GM12878 (cell line): ENCODE data around the gene SPEG. TPM values are rescaled to one million over a fixed set of nuclear protein-coding genes. Genes with fewer than 3 reads are reported as not detected.

Source experiments
- ATAC-seq: fragments of 200-7000 bp; cut with Tn5 transposase; 3 replicates; pipeline ENCODE4 v1.9.1; 2020; ENCODE audit warnings: mild to moderate bottlenecking, moderate library complexity
- BruUV-seq: library from RNA; stranded (reverse); fragments of 400-500 nt; replicated peaks from 2 replicates; lab custom pipeline; 2021; lab: Mats Ljungman, UMichigan
- CTCF ChIA-PET: fragments of 300-600 bp; sonication (Branson Sonifier 250); formaldehyde crosslinking; extraction: SDS; loops from one replicate; lab custom pipeline; 2021; ENCODE audit warnings: inconsistent platforms; lab: Yijun Ruan, JAX
- POLR2A ChIA-PET: fragments of 350-600 bp; formaldehyde crosslinking; extraction: SDS; loops from one replicate; lab custom pipeline; 2021; ENCODE audit warnings: inconsistent platforms; lab: Charles Lee
- RAD21 ChIA-PET: fragments of 300-600 bp; sonication (Branson Sonifier 250); formaldehyde crosslinking; loops from one replicate; lab custom pipeline; 2023; ENCODE audit warnings: antibody characterized with exemption; ENCODE audit not compliant: unreplicated experiment; lab: Charles Lee
- SMC1A ChIA-PET: fragments of 300-600 bp; sonication (Branson Sonifier 250); formaldehyde crosslinking; loops from one replicate; lab custom pipeline; 2023; ENCODE audit not compliant: unreplicated experiment, uncharacterized antibody; lab: Charles Lee
- DNase-seq: peaks from one replicate; pipeline ENCODE4 v3.0.0-alpha.2; 2011; ENCODE audit warnings: low read depth, low spot score
- FAIRE-seq: peaks from 3 replicates; lab custom pipeline; 2011; peaks lifted over from hg19 to GRCh38; lab: Jason Lieb, UNC
- H2AFZ ChIP-seq: 2 replicates; pipeline ENCODE4 v1.6.0; 2011; ENCODE audit warnings: low read depth, low read length, control low read depth; ENCODE audit not compliant: control insufficient read depth
- H3K27ac ChIP-seq: 2 replicates; pipeline ENCODE4 v1.5.1; 2011; ENCODE audit warnings: control low read depth; ENCODE audit not compliant: control insufficient read depth, insufficient read depth
- H3K27me3 ChIP-seq, 2 experiments: replicated peaks in 1 of 2; 2 replicates each; pipeline versions ENCODE4 v1.6.0 to v1.6.1; 2011; ENCODE audit warnings: low read length in 1 of 2; ENCODE audit not compliant: control insufficient read depth in 2 of 2, insufficient read depth in 2 of 2
- H3K36me3 ChIP-seq, 2 experiments: 2 replicates each; pipeline ENCODE4 v1.5.1; 2011; ENCODE audit warnings: low read length in 1 of 2; ENCODE audit not compliant: control insufficient read depth in 2 of 2, insufficient read depth in 2 of 2
- H3K4me1 ChIP-seq: 2 replicates; pipeline ENCODE4 v1.6.1; 2011; ENCODE audit warnings: mild to moderate bottlenecking, low read length, moderate library complexity, mixed read lengths; ENCODE audit not compliant: control insufficient read depth, insufficient read depth
- H3K4me2 ChIP-seq: 2 replicates; pipeline ENCODE4 v1.6.0; 2011; ENCODE audit warnings: control low read depth; ENCODE audit not compliant: control insufficient read depth, insufficient read depth
- H3K4me3 ChIP-seq: fragments of 200-600 bp; sonication (generic); 2 replicates; pipeline ENCODE4 v1.5.1; 2016
- H3K79me2 ChIP-seq: 2 replicates; pipeline ENCODE4 v1.6.0; 2011; ENCODE audit warnings: low read length; ENCODE audit not compliant: control insufficient read depth, insufficient read depth
- H3K9ac ChIP-seq: 2 replicates; pipeline ENCODE4 v1.8.0; 2011; ENCODE audit warnings: low read length, control low read depth, mixed read lengths; ENCODE audit not compliant: control insufficient read depth, insufficient read depth
- H3K9me3 ChIP-seq: replicated peaks from 3 replicates; pipeline ENCODE4 v1.5.1; 2011; ENCODE audit warnings: mild to moderate bottlenecking, low read length; ENCODE audit not compliant: control insufficient read depth, insufficient read depth
- H4K20me1 ChIP-seq: 2 replicates; pipeline ENCODE4 v1.6.0; 2011; ENCODE audit not compliant: control insufficient read depth, insufficient read depth
- CBFB ChIP-seq: IDR thresholded peaks from 2 replicates; pipeline ENCODE4 v1.6.1; 2016; ENCODE audit warnings: antibody characterized with exemption, low read depth
- CHD1 ChIP-seq: IDR thresholded peaks from 2 replicates; pipeline ENCODE4 v1.6.1; 2012; ENCODE audit warnings: low read depth, low read length, improper control_type of control experiment
- CHD2 ChIP-seq: IDR thresholded peaks from 2 replicates; pipeline ENCODE4 v1.6.1; 2011; ENCODE audit warnings: low read depth, low read length, improper control_type of control experiment, borderline replicate concordance
- CREM ChIP-seq: IDR thresholded peaks from 2 replicates; pipeline ENCODE4 v1.6.1; 2014; ENCODE audit warnings: antibody characterized with exemption, low read depth
- FOXK2 ChIP-seq: fragments of 450-650 bp; IDR thresholded peaks from 2 replicates; pipeline ENCODE4 v1.6.1; 2017; ENCODE audit warnings: mild to moderate bottlenecking, moderate library complexity
- MTA3 ChIP-seq: IDR thresholded peaks from 2 replicates; pipeline ENCODE4 v1.6.1; 2012; ENCODE audit warnings: low read length, inconsistent platforms, borderline replicate concordance
- NBN ChIP-seq: fragments of 450-650 bp; IDR thresholded peaks from 2 replicates; pipeline ENCODE4 v1.6.1; 2016
- POLR2AphosphoS2 ChIP-seq: IDR thresholded peaks from 2 replicates; pipeline ENCODE4 v1.6.1; 2011; ENCODE audit warnings: low read depth, mild to moderate bottlenecking, low read length, improper control_type of control experiment, moderate library complexity
- SUZ12 ChIP-seq: fragments of 200-600 bp; sonication (generic); IDR thresholded peaks from one replicate; pipeline ENCODE4 v1.6.1; 2018; ENCODE audit warnings: antibody characterized with exemption, mild to moderate bottlenecking; ENCODE audit not compliant: unreplicated experiment
- TAF1 ChIP-seq: IDR thresholded peaks from 2 replicates; pipeline ENCODE4 v1.6.1; 2011; ENCODE audit warnings: mild to moderate bottlenecking, low read depth, low read length, borderline replicate concordance
- ZBED1 ChIP-seq: IDR thresholded peaks from 2 replicates; pipeline ENCODE4 v1.6.1; 2016; ENCODE audit warnings: borderline replicate concordance
- WGBS: methylation state at CpG from one replicate; pipeline ENCODE4 v1.1.6; 2016; ENCODE audit warnings: low lambda C conversion rate; ENCODE audit not compliant: insufficient replicate concordance, insufficient coverage; ENCODE audit errors: missing lambda C conversion rate; 5-methylcytosine and 5-hydroxymethylcytosine counted together
- in situ Hi-C: fragments of 300-500 bp; cut with MboI; formaldehyde crosslinking; loops from 9 replicates; pipeline ENCODE4 v1.14.3; 2018; ENCODE audit warnings: mixed read lengths
- intact Hi-C: fragments of 100-400 bp; cut with micrococcal nuclease; formaldehyde crosslinking; loops from one replicate; pipeline ENCODE4 v1.14.2; 2022; ENCODE audit not compliant: unreplicated experiment
- polyA plus RNA-seq, 11 experiments: library from polyadenylated mRNA; depleted of rRNA in 4 of 11; unstranded in 6 of 11; stranded (reverse) in 5 of 11; fragments of >200 nt; fragmentation: Nextera tagmentation in 4 of 11; fragmentation: Illumina TruSeq in 1 of 11; extraction: Ambion mirVana in 4 of 11; extraction: Trizol in 1 of 11; gene quantifications; 1 replicate in 1 of 11; 2 replicates in 10 of 11; pipeline versions ENCODE4 v1.2.1 to v1.2.3, GENCODE V29; 2011 to 2016; ENCODE audit warnings: inconsistent platforms in 2 of 11, missing spikeins in 2 of 11, low read depth in 1 of 11
- total RNA-seq, 4 experiments: library from RNA; depleted of rRNA in 3 of 4; stranded (reverse); fragments of >200 nt in 3 of 4; fragmentation: Illumina TruSeq in 1 of 4; extraction: Trizol in 1 of 4; gene quantifications; 2 replicates each; pipeline versions ENCODE4 v1.2.1 to v1.2.3, GENCODE V29; 2013 to 2021
- TF ChIP-seq, protein P1 (sequence below): IDR thresholded peaks from 2 replicates; pipeline ENCODE4 v1.6.1; 2011; ENCODE audit warnings: borderline replicate concordance, low read depth, mild to moderate bottlenecking, moderate library complexity, mixed read lengths, low read length; ENCODE audit not compliant: insufficient read depth; ENCODE audit errors: extremely low read length
- TF ChIP-seq, protein P2 (sequence below): fragments of 450-650 bp; IDR thresholded peaks from 2 replicates; pipeline ENCODE4 v1.6.1; 2017; ENCODE audit warnings: mild to moderate bottlenecking, moderate library complexity
- TF ChIP-seq, protein P3 (sequence below): IDR thresholded peaks from 2 replicates; pipeline ENCODE4 v1.6.1; 2011; ENCODE audit warnings: low read depth, low read length, improper control_type of control experiment, borderline replicate concordance
- TF ChIP-seq, protein P4 (sequence below): fragments of 450-650 bp; IDR thresholded peaks from 2 replicates; pipeline ENCODE4 v1.6.1; 2016; ENCODE audit warnings: mild to moderate bottlenecking
- TF ChIP-seq, protein P5 (sequence below): fragments of 450-650 bp; IDR thresholded peaks from 2 replicates; pipeline ENCODE4 v1.6.1; 2017; ENCODE audit warnings: low read depth, mild to moderate bottlenecking, moderate library complexity

The SPEG gene
- total and polyA plus RNA-seq, 10 of the 15 experiments (the other 5 are each of a cell fraction or from before 2014, with no cell fraction given), result 0.03 to 0.28 TPM; not detected in 8

DNA sequence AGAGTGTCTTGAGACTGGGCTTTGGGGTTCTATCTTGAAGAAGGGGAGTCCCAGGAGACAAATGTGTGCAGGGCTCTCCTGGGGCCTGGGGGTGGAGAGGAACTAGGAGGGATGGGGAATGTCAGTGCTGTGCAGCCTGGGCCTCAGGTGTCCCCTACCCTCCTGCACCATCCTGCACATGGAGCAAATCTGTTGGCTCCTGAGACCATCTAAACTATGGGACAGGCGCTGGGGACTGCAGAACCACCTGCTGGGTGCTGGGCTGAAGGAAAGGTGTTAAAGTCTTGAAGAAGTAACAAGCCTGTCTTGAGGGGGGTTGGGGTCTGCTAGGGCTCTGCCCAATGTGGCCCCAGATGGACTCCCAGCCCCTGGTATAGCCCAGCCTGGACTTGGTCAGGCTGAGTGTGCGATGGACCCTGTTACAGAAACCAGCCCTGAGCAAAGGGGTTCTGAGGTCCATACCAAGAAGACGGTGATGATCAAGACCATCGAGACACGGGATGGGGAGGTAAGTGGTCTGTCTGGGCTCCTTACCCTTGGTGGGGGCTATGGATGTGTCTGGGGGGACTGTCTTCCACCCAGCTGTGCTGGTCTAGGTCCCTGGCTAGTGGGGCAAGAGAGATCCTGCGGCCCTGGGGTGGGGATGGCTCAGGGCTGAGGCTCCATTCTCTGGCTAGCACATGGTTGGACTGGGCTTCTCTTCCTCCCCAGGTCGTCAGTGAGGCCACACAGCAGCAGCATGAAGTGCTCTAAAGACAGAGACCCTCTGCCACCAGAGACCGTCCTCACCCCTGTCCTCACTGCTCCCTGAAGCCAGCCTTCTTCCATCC is 9.2 kb upstream of the SPEG start:
- ATAC-seq (no peak; the same call in 2 of the 3 replicates), DNase-seq (no peak), FAIRE-seq (no peak)
- Histone ChIP-seq H3K9ac (no peak overlapping the region), H3K27ac (no peak overlapping the region), H3K36me3 (no peaks in the 10 kb centered on the region), H3K9me3 (no peaks in the 10 kb centered on the region), H3K4me1 (no peaks in the 10 kb centered on the region), H3K4me3 (no peak overlapping the region), H3K79me2 (no peaks in the 10 kb centered on the region), H4K20me1 (no peaks in the 10 kb centered on the region), H2AFZ (no peak overlapping the region), H3K4me2 (no peak overlapping the region), H3K27me3 (no peaks in the 10 kb centered on the region; a peak in 1 of 4 replicates)
- no TSS peak for BruUV-seq
- intact Hi-C loops (no loop called here), in situ Hi-C loops (no loop called here)
- ChIA-PET POLR2A (no interaction called here), RAD21 (no interaction called here), SMC1A (no interaction called here), CTCF (no interaction called here)
- no peak for TF ChIP-seq FOXK2
- no peak for TF ChIP-seq NBN
- TF ChIP-seq SUZ12, result no peak
- no peak for TF ChIP-seq CREM
- TF ChIP-seq POLR2AphosphoS2, result no peak
- TF ChIP-seq TAF1, result no peak
- TF ChIP-seq, protein P1, sequence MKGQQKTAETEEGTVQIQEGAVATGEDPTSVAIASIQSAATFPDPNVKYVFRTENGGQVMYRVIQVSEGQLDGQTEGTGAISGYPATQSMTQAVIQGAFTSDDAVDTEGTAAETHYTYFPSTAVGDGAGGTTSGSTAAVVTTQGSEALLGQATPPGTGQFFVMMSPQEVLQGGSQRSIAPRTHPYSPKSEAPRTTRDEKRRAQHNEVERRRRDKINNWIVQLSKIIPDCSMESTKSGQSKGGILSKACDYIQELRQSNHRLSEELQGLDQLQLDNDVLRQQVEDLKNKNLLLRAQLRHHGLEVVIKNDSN, result no peak
- TF ChIP-seq, protein P2, sequence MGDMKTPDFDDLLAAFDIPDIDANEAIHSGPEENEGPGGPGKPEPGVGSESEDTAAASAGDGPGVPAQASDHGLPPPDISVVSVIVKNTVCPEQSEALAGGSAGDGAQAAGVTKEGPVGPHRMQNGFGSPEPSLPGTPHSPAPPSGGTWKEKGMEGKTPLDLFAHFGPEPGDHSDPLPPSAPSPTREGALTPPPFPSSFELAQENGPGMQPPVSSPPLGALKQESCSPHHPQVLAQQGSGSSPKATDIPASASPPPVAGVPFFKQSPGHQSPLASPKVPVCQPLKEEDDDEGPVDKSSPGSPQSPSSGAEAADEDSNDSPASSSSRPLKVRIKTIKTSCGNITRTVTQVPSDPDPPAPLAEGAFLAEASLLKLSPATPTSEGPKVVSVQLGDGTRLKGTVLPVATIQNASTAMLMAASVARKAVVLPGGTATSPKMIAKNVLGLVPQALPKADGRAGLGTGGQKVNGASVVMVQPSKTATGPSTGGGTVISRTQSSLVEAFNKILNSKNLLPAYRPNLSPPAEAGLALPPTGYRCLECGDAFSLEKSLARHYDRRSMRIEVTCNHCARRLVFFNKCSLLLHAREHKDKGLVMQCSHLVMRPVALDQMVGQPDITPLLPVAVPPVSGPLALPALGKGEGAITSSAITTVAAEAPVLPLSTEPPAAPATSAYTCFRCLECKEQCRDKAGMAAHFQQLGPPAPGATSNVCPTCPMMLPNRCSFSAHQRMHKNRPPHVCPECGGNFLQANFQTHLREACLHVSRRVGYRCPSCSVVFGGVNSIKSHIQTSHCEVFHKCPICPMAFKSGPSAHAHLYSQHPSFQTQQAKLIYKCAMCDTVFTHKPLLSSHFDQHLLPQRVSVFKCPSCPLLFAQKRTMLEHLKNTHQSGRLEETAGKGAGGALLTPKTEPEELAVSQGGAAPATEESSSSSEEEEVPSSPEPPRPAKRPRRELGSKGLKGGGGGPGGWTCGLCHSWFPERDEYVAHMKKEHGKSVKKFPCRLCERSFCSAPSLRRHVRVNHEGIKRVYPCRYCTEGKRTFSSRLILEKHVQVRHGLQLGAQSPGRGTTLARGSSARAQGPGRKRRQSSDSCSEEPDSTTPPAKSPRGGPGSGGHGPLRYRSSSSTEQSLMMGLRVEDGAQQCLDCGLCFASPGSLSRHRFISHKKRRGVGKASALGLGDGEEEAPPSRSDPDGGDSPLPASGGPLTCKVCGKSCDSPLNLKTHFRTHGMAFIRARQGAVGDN, result no peak
- TF ChIP-seq, protein P3, sequence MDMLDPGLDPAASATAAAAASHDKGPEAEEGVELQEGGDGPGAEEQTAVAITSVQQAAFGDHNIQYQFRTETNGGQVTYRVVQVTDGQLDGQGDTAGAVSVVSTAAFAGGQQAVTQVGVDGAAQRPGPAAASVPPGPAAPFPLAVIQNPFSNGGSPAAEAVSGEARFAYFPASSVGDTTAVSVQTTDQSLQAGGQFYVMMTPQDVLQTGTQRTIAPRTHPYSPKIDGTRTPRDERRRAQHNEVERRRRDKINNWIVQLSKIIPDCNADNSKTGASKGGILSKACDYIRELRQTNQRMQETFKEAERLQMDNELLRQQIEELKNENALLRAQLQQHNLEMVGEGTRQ, result no peak
- no peak for TF ChIP-seq MTA3
- TF ChIP-seq CBFB, result no peak
- TF ChIP-seq CHD2, result no peak
- no peak for TF ChIP-seq CHD1
- TF ChIP-seq, protein P4, sequence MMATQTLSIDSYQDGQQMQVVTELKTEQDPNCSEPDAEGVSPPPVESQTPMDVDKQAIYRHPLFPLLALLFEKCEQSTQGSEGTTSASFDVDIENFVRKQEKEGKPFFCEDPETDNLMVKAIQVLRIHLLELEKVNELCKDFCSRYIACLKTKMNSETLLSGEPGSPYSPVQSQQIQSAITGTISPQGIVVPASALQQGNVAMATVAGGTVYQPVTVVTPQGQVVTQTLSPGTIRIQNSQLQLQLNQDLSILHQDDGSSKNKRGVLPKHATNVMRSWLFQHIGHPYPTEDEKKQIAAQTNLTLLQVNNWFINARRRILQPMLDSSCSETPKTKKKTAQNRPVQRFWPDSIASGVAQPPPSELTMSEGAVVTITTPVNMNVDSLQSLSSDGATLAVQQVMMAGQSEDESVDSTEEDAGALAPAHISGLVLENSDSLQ, result no peak
- TF ChIP-seq, protein P5, sequence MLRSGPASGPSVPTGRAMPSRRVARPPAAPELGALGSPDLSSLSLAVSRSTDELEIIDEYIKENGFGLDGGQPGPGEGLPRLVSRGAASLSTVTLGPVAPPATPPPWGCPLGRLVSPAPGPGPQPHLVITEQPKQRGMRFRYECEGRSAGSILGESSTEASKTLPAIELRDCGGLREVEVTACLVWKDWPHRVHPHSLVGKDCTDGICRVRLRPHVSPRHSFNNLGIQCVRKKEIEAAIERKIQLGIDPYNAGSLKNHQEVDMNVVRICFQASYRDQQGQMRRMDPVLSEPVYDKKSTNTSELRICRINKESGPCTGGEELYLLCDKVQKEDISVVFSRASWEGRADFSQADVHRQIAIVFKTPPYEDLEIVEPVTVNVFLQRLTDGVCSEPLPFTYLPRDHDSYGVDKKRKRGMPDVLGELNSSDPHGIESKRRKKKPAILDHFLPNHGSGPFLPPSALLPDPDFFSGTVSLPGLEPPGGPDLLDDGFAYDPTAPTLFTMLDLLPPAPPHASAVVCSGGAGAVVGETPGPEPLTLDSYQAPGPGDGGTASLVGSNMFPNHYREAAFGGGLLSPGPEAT, result no peak
- TF ChIP-seq ZBED1, result no peak
- 14% methylated on average over 8 of the region's 8 CpGs for WGBS
